ENCODE measurements around the gene PCTP. TPM values are rescaled to one million over a fixed set of nuclear protein-coding genes. Genes with fewer than 3 reads are reported as not detected.
A peak's percentile ranks its signal among the peaks of the same experiment; 100 is the strongest.

The PCTP gene
- polyA plus RNA-seq, 3 donors = 29.2 to 34.6 (median 32.8) TPM

- DNase-seq (ENCODE audit: extremely low read depth in 1 of 11, low read depth in 9 of 11, low spot score in 4 of 11) = no peak
Measured at GRCh38 chr17:55722016-55722736, 28.7 kb upstream of the PCTP start.

GRCh38 chr17:55722742-55723487 lies 27.9 kb upstream of the PCTP start, which contains the start of gene TMEM100:
Gene TMEM100 (minus strand): TSS chr17:55722864. CDS start chr17:55721070, 1,794 bp downstream.
- DNase-seq (ENCODE audit: extremely low read depth in 1 of 11, low read depth in 9 of 11, low spot score in 4 of 11) = peak in 2 of 11 donors; percentile 34 to 37

- no peak for DNase-seq (ENCODE audit: extremely low read depth in 1 of 11, low read depth in 9 of 11, low spot score in 4 of 11)
Measured at GRCh38 chr17:55723488-55723848, 27.4 kb upstream of the PCTP start.

- no peak for DNase-seq (ENCODE audit: extremely low read depth in 1 of 11, low read depth in 9 of 11, low spot score in 4 of 11)
Measured at GRCh38 chr17:55726440-55726839, 24.4 kb upstream of the PCTP start.

- DNase-seq (ENCODE audit: extremely low read depth in 1 of 11, low read depth in 9 of 11, low spot score in 4 of 11) = no peak
Measured at GRCh38 chr17:55727275-55727674, 23.6 kb upstream of the PCTP start.

- DNase-seq (ENCODE audit: extremely low read depth in 1 of 11, low read depth in 9 of 11, low spot score in 4 of 11) = no peak
Measured at GRCh38 chr17:55727920-55728319, 22.9 kb upstream of the PCTP start.

- no peak for DNase-seq (ENCODE audit: extremely low read depth in 1 of 11, low read depth in 9 of 11, low spot score in 4 of 11)
Measured at GRCh38 chr17:55728361-55728760, 22.5 kb upstream of the PCTP start.

GRCh38 chr17:55728833-55729232 lies 22.0 kb upstream of the PCTP start:
- no peak for DNase-seq (ENCODE audit: extremely low read depth in 1 of 11, low read depth in 9 of 11, low spot score in 4 of 11)

- DNase-seq (ENCODE audit: extremely low read depth in 1 of 11, low read depth in 9 of 11, low spot score in 4 of 11) = no peak
Measured at GRCh38 chr17:55729484-55729883, 21.4 kb upstream of the PCTP start.

GRCh38 chr17:55730380-55730779 lies 20.5 kb upstream of the PCTP start:
- DNase-seq (ENCODE audit: extremely low read depth in 1 of 11, low read depth in 9 of 11, low spot score in 4 of 11) = no peak

GRCh38 chr17:55730808-55731207 lies 20.0 kb upstream of the PCTP start:
- no peak for DNase-seq (ENCODE audit: extremely low read depth in 1 of 11, low read depth in 9 of 11, low spot score in 4 of 11)

- no peak for DNase-seq (ENCODE audit: extremely low read depth in 1 of 11, low read depth in 9 of 11, low spot score in 4 of 11)
Measured at GRCh38 chr17:55731586-55732250, 19.1 kb upstream of the PCTP start.

- DNase-seq (ENCODE audit: extremely low read depth in 1 of 11, low read depth in 9 of 11, low spot score in 4 of 11) = no peak
Measured at GRCh38 chr17:55734128-55734781, 16.6 kb upstream of the PCTP start.

GRCh38 chr17:55735731-55736405 lies 15.0 kb upstream of the PCTP start:
- no peak for DNase-seq (ENCODE audit: extremely low read depth in 1 of 11, low read depth in 9 of 11, low spot score in 4 of 11)

- no peak for DNase-seq (ENCODE audit: extremely low read depth in 1 of 11, low read depth in 9 of 11, low spot score in 4 of 11)
Measured at GRCh38 chr17:55737976-55738501, 12.8 kb upstream of the PCTP start.

GRCh38 chr17:55740511-55741355 lies 10.1 kb upstream of the PCTP start:
- DNase-seq (ENCODE audit: extremely low read depth in 1 of 11, low read depth in 9 of 11, low spot score in 4 of 11) = peak in 2 of 11 donors; percentile 46 to 62

- no peak for DNase-seq (ENCODE audit: extremely low read depth in 1 of 11, low read depth in 9 of 11, low spot score in 4 of 11)
Measured at GRCh38 chr17:55741356-55741700, 9.5 kb upstream of the PCTP start.

Data from renal cortex interstitium (tissue), 11 donors.